Stimulated activated CD8-positive, alpha-beta memory T cell treated with anti-CD3 and anti-CD28 coated beads, Interleukin-12 subunit alpha, Interleukin-12 subunit beta, amount 100 ng/mL, for 1 hour (primary cell): ENCODE results near the gene RTN4R.

Experiments
- DNase-seq: peaks from one replicate; pipeline ENCODE4 v3.0.0-alpha.2; 2020; ENCODE audit warnings: low read depth

RTN4R gene

DNA sequence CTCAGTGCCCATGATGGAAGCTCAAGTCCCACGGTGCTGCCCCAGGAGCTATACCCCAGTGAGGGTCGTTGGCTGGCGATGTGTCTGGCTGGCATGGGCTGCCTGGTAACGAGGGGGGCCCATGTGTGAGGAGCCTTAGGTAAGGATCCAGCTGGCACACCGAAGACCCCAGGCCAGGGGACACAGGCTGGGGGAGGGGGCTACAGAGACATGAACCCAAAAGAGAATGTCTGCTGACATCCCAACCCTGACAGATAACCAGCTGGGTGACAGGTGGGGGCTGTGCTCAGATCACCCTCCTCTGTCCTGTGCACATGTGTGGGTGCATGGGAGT, 39.2 kb downstream of the RTN4R start:
- DNase-seq = no peak

DNA sequence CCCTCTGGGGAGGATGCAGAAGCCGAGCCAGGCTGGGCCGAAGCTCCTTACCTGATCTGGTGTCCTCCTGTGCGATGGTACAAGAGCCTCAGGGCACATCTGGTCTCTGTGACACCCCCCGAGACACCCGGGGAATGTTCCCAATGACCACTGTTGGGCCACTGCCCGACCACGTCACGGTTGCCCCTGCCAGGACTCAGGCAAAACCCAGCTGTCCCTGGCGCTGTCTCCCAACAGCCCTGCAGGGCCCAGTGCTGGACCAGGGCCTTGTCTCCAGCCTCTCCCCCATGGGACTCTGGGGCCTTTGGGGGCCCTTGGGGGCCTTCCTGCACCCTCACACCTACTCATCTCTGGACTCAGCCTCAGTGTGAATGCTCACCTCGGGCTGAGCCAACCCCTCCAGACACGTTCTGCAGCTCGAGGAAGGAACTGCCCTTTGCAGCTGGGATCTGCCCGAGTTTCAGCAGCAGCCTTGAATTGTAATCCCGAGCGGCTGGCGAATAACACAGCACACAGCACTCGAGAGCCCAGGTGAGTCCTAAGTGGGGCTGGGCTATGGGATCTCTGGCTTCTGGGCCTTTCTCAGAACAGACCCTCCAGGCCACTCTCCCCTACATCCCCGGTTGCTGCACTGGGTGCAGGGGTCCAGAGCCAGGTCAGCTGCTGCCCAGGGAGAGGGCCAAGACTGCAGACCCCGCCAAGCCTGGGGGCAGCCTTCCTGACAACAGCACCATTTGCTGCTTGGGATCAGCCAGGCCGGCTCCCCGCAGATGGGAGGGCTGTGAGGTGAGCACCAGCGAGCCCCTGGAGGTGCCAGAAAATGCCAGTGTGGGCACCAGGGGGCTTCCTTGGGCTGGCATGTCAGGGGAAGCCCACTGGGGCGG, 39.8 kb downstream of the RTN4R start:
- DNase-seq = no peak

DNA sequence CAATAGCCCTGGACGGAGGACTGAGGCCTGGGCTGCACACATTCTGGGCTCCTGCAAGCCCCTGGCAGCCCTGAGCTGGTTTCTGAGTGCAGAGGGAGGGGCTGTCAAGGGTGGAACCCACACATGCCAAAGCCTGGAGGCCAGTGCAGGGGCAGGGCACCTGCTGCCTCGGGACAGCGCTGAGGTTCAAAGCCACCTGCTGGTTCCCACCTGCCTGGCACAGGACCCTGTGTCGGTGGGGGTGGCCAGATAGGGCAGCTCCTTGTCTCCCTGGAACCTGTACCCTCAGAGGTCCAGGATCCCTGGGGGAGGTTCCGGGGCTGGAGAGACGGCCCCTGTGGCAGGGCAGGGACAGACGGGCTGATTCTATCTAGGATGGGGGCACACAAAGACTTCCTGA, 40.8 kb downstream of the RTN4R start:
- no peak for DNase-seq

DNA sequence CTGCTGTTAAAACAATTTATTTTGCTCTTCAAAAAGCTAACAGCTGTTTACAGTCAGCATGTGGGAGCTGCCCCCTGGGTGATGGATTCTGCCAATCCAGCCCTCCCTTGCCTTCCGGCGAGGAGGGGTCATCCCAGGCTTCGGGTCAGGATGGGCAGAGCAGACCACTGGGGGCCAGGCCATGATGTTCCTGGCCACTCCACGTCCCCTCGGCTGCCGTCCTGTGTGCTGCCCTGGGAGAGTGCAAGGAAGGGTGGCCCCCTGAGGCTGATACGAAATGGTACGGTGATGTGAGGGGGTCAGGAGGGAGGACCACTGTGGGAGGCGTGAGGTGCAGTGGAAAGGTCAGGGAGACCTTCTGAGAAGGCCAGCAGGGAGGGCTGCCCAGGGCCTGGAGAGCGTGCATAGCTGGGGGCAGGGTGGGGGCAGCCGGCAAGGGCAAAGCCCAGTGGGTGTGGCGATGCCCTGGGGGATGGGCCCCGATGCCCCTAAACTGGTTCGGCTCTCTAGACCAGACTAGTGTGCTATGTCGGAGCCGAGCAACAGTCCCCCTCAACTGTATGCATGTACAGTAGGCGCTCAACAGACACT, 41.3 kb downstream of the RTN4R start:
- DNase-seq = no peak

DNA sequence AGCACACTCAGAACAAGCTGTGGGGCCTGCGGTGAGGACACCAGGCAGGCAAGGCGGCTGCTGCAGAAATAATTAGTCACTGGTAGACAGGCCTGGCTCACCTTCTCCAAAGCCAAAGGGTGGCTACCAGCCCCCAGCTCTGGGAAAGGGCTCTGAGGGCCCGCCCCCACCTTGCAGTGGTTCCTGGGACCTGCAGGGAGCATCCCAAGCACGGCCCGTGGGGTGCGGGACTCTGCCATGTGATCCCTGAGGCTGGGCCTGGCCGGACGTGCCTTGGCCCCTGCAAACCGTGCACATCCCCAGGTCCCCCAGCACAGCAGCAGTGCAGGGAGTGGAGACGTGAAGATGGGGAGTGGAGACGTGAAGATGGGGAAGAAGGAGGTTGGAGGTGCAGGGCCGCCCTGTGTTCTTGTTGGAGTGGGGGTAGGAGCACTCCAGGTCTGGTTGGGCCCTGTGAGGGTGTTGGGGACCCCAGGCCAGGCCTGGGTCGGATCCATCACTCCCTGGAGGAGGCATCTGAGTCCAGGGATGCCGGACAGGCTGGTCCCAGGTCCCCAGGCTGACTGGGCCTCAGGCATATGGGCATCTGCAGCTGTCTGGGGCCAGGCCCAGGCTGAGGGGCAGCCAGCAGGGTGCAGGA, 41.9 kb downstream of the RTN4R start:
- no peak for DNase-seq

DNA sequence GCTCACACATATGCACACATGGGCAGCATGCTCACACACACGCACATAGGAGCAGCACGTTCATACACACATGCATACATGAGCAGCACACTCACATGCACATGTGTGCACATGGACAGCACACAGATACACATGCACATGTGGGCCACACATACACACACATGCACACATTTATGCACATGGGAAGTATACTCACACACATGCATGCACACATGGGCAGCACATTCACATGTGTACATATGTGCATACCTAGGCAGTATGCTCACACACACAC, 42.5 kb downstream of the RTN4R start:
- no peak for DNase-seq

DNA sequence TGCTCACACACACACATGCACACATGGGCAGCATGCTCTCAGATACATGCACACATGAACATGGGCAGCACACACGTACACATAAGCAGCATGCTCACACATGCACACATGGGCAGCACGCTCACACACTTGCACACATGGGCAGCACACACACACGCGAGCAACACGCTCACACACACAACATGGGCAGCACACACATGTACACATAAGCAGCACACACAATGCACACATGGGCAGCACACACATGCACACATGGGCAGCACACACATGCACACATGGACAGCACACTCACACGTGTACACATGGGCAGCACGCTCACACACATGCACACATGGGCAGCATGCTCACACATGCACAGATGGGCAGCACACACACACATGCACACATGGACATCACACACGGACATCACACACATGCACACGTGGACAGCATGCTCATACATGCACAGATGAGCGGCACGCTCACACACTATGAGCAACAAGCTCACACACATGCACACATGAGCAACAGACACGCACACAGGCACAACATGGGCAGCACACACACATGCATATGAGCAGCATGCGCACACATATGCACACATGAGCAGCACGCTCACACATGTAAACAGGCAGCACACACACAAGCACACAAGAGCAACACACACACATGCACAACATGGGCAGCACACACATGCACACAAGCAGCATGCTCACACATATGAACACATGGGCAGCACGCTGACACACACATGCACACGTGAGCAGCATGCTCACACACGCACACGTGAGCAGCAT, 43.0 kb downstream of the RTN4R start:
- no peak for DNase-seq

DNA sequence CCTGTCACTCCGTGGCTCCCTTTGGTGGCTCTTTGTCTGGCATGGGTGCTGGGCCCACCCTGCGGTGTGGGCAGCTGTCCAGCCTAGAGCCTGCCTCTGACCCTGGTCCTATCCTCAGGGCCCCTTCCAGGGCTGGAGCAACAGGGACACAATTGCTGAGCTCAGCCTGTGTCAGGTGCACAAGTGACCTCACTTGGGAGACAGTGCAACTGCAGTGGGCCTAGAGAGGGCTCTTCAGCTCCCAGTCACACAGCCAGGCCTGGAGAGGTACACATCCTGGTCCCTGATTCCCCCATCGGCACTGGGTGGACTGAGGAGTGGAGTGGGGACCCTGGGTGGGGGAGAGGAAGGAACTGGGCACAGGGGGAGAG, 43.9 kb downstream of the RTN4R start:
- DNase-seq = no peak

DNA sequence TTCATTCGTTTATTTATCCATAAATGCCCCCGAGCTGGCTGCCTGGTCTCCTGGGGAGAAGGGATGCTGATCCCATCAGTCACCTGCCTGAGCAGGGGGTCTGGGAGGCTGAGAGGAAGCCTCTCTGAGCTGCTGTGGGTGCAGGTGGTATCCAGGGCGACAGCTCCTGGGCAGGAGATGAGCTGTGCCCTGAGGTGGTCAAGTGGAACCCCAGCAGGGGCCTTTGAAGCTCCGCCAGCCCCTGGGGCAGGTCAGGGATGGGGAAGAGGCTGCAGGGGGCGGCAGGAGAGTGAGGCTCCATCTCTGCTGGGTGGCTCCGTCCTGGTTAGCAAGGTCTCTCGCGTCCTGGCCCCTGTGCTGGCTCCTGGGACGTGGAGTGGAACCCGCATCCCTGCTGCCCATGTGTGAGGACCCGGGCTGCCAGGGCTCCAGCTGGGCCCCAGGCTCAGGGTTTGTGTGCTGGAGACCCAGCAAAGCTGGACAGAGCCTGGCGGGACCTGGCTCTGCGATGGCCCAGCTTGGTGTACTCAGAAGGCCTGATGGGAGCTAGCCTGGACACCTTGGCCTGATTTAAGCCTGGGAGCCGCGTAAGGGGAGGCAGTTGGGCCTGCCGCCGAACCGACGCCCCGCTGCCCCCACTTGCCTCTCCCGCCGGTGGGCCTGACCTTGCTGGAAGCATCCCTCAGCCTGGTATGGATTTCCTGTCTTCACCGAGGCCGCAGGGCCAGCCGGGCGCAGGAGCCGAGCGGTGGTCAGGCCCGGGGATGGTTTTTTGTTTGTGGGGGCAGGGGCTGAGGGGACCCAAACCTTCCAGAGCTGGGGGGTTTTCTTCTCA, 44.5 kb downstream of the RTN4R start:
- no peak for DNase-seq

DNA sequence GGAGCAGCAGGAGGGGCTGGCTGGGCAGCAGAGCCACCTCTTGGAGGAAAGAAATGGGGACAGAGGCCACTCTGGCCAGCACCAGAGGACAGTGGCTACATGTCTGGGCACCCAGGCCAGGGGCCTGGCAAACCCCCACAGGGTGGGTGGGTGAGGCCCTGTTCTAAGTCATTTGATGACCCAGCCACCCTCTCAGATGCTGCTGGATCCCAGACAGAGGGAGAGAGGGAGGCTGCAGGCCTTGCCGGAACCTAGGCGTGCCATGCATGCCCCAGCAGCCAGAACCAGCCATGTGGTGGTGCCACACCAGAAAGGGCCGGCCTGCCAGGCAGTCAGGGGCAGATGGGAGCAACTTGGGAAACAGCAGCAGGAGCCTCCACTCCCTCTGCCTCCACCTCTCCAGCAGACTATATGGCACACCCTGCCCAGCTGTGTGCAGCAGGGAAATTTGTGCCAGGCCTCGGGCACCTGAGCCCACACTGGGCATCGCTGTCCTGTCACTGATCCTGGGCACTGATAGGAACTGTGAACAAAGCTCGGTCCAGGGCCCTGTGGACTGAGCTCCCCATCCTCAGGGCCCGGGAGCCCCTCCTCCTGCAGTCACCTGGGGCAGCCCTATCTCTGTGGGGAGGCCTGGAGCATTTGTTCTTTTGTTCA, 45.2 kb downstream of the RTN4R start:
- no peak for DNase-seq

DNA sequence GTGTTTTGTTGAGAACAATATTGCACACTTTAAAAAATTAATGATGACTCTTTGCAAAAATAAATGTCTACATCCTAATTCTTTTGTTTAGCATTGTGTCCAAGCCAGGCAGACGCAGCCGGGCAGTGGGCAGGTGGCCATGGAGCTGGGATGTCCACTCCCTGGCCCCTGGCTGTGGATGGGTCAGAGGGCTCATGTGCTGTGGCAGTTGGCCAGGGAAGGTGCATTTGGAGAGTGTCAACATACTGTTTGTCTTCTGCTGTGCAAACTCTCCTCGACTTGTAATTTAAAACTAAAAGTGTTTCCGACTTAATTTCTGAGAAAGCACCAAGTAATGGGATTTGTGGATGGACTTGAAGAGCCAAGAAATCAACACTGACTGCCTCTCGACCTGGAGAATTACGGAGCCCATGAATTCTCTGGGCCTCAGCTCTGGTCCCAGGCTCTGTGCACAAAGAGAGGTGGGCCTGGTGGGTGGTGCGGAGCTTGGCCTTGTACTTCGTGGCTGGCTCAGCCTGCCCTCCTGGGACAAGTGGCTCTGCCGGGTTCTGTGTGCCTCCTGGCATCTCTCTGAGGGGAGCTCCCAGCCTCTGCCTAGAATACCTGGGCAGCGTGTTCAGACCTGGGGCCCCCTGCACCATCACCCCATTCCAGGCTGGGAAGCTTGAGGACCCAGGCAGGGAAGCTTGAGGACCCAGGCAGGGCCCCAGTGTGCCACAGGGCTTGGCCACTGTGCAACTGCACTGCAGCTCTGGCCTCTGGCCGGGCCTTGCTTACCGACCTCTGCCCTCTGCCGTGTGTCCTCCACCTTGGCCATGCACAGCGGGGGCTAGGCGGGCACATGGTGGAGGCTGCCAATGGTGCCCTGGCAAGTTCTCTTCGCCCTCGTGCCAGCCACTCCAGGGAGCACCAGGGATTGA, 46.4 kb downstream of the RTN4R start:
- no peak for DNase-seq

DNA sequence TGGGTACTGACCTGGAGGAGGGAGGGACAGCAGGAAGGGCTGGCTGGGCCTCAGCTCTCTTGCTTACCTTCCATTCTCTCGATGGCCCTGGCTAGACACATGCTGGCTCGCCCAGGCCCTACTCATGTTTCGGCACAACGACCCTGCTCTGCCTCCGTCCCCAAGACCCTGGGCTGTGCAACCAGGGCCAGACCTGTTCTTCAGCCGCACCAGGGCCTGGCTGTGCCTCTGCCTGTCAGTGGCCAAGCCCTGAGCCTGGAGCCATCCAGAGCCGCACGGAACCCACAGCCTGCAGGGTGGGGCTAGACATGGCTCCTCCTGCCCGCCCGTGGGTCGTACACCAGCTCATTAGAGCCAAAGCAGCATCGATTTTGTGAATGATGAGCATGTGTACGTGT, 47.5 kb downstream of the RTN4R start:
- DNase-seq = no peak

DNA sequence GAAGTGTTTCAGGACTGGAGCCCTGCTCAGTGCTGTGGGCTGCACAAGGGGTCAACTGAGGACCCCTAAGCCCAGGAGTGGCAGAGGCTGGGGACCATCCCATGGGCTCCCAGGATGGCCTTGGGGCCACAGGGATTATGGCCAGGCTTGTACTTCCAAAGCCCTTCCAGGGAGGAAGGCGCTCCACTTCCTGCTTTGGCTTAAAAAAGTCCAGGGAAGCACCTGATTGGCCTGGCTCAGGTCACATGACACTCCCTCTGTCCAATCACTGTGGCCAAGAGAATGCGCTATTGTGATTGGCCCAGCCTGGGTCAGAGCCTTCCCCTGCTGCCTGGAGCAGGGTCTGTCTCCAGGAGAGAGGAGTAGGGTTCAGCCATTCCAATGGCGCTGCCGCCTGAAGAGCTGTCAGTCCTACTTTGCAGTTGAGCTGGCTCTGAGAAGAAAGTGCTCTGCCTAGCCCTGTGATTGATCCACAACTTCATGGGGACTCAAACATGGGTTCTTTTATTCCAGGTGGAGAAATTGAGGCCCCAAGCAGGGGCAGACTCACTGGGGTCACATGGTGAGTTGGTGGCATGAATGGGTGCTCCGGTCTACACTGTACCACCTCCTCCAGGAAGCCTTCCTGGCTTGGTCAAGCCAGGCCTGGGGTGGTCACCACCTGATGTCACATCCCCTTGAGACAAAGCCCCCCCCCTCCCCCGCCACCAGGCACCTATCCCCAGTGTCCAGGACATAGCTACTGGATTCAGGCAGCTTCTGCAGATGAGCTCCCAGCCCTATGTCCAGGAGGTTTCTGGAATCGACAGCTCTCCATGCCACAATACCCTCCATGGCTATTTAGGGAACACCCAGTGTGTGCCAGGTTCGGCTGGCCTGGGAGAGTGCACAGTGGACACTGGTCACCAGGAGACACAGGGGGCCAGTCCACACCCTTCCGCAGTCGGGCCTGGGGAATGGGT, 48.2 kb downstream of the RTN4R start:
- no peak for DNase-seq

DNA sequence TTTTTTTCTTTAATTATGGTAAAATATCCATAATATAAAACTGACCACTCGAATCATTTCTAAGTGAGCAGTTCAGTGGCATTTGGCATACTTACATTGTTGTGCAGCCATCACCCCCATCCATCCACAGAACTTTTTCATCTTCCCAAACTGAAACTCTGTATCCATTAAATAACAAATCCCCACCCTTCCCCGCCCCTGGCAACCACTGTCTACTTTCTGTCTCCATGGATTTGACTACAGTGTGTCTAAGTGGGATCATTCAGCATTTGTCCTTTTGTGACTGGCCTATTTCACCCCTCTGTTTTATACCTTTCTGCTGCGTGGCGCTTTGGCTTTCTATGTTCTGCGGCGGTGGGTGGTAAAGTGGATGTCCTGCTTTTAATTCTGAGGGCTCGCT, 49.1 kb downstream of the RTN4R start:
- no peak for DNase-seq

DNA sequence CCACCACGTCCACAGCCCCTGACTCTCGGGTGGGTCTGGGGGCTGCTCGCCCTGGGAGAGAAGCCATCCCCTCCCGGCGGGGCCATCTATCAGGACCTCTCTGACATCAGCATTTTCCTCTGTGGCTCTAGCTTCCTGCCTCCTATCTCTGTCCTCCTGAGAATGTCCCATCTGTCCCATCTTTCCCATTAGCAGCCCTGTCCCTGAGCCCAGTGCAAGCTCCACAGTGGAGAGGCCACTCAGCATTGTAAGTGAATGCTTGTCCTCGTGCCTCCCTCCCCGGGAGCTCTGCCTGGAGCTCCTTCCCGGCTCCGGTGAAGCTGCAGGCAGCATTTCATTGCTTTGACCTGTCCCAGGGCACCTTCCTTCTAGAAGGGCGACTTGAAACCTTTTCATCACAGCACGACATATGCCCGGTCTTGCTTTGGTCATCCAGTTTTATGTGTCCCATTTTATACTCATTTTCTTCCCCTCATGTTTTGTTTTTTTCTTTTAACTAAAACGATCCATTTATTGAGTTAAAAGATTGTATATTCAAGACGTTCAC, 49.7 kb downstream of the RTN4R start:
- DNase-seq = no peak

DNA sequence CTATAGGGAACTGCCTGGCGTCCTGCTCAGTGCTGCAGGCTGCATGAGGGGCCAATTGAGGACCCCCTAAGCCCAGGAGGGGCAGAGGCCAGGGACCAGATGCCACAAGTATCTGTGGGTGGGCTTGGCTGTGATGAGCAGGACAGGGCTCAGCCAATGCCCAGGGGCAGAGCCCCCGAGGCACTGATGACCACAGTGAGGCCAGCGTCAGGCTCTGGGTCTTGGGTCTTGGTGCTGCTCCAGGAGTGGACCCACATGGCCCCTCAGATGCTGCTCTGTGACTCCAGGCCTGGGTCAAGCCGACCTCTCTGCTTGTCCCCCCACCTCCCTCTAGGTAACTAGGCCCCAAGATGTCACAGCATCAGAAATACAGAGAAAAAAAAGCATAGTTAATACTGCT, 50.6 kb downstream of the RTN4R start:
- DNase-seq = no peak

DNA sequence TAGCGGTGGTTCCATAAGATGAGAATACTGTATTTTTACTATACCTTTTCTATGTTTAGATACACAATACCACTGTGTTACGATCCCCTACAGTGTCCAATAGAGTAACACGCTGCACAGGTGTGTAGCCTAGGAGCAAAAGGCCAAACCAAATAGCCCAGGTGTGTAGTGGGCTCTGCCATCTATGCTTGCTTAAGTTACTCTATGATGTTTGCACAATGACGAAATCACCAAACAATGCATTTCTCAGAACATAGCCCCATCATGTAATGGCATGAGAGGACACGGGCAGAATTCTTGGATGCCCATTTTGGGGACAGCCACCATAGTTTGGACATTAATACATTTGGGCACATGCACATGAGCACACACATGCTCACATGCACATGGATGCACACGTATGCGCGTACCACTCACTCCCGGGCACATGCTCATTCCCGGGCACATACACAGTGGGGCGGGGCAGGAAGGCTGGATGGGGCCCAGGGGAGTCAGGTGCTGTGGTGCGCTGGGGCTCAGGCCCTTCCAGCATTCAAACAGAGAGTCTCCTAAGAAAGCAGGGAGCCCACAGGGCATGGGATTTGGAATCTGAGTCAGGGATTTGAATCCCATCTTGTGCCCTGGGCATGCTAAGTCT, 51.1 kb downstream of the RTN4R start:
- no peak for DNase-seq

DNA sequence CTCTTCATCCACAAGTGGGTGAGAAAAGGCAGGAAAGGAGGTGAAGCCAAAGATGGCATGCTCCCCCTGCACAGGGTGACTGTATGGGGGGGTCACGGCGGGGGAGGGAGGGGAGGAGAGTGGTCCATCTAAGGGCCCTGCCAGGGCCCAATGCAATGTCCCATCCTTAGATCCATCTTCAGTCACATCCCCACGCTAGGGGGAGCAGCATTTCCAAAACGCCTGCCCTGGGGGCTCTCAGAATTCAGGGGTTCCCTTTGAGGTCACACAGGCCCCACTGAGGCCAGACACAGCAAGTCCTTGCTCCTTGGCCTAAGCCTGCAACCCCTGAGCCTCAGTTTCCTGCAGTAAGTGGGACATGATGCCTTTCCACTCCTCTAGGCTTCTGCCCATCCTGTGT, 52.4 kb downstream of the RTN4R start:
- no peak for DNase-seq

DNA sequence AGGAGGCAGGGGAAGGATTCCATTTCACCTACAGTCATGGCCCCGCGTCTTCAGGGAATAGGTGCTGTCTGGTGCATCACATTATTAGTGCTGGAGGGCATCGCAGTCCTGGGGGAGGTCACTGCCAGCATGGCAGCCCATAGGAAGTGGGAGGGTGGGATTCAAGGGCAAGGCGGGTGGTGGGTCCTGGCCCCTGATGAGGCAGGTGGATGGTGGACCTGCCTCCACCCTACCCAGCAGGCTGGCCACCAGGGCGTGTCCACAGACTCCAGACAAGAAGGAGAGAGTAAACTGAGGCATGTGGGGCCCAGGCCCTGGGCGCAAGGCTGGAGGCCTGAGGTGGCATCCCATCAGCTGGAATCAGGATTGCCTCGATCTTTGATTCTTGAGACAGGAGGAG, 53.3 kb downstream of the RTN4R start:
- DNase-seq = no peak
